Raji (cell line): ENCODE data around the gene IL26.

Source experiments
- POLR2A ChIP-seq: IDR thresholded peaks from 2 replicates; pipeline ENCODE4 v1.6.1; 2011; ENCODE audit warnings: low read depth, low read length, control low read depth; ENCODE audit not compliant: insufficient read depth

Gene IL26

GRCh38 chr12:68180792-68181744 is 44.5 kb downstream of the IL26 start:
- TF ChIP-seq POLR2A, result no peak

- TF ChIP-seq POLR2A, result no peak
These were observed 46.7 kb downstream of the IL26 start for GRCh38 chr12:68178774-68179439.

- no peak for TF ChIP-seq POLR2A
These were observed 47.4 kb downstream of the IL26 start for GRCh38 chr12:68178184-68178583.

GRCh38 chr12:68177562-68177961 is 48.0 kb downstream of the IL26 start:
- TF ChIP-seq POLR2A, result no peak

GRCh38 chr12:68176257-68176656 is 49.4 kb downstream of the IL26 start:
- no peak for TF ChIP-seq POLR2A

- no peak for TF ChIP-seq POLR2A
These were observed 50.0 kb downstream of the IL26 start for GRCh38 chr12:68175557-68176061.

GRCh38 chr12:68173792-68174191 is 51.8 kb downstream of the IL26 start:
- TF ChIP-seq POLR2A, result no peak

GRCh38 chr12:68170726-68171125 is 54.9 kb downstream of the IL26 start:
- no peak for TF ChIP-seq POLR2A

GRCh38 chr12:68169213-68169889 is 56.3 kb downstream of the IL26 start:
- TF ChIP-seq POLR2A, result no peak

GRCh38 chr12:68166317-68166831 is 59.2 kb downstream of the IL26 start:
- TF ChIP-seq POLR2A, result no peak

- TF ChIP-seq POLR2A, result no peak
These were observed 62.0 kb downstream of the IL26 start for GRCh38 chr12:68163560-68164081.

GRCh38 chr12:68162374-68162773 is 63.2 kb downstream of the IL26 start:
- no peak for TF ChIP-seq POLR2A

GRCh38 chr12:68159681-68160304 is 65.8 kb downstream of the IL26 start, which contains the start of gene IFNG:
TSS of gene IFNG (minus strand) at chr12:68159740. CDS start at chr12:68159615, 125 bp downstream.
- TF ChIP-seq POLR2A, result no peak

- TF ChIP-seq POLR2A, result no peak
These were observed 67.2 kb downstream of the IL26 start for GRCh38 chr12:68158432-68158831.
